GM06990 (cell line): ENCODE data around the gene PTPRE.

Experiments used
- DNase-seq: peaks from one replicate; pipeline ENCODE4 v3.0.0-alpha.2; 2011; ENCODE audit not compliant: insufficient read length; ENCODE audit errors: extremely low read depth
- H3K27me3 ChIP-seq: replicated peaks from 2 replicates; pipeline ENCODE4 v1.6.0; 2011; ENCODE audit warnings: low read length; ENCODE audit not compliant: control insufficient read depth, insufficient read depth
- H3K36me3 ChIP-seq: 2 replicates; pipeline ENCODE4 v1.5.1; 2011; ENCODE audit warnings: low read length; ENCODE audit not compliant: control insufficient read depth, insufficient read depth
- H3K4me3 ChIP-seq: replicated peaks from 2 replicates; pipeline ENCODE4 v1.5.1; 2011; ENCODE audit warnings: low read depth, mild to moderate bottlenecking, control low read depth, low read length
- CTCF ChIP-seq: IDR thresholded peaks from 2 replicates; pipeline ENCODE4 v1.5.1; 2011; ENCODE audit warnings: low read length, control low read depth, mild to moderate bottlenecking, inconsistent platforms; ENCODE audit not compliant: insufficient read depth, poor library complexity, severe bottlenecking

Gene PTPRE

DNA sequence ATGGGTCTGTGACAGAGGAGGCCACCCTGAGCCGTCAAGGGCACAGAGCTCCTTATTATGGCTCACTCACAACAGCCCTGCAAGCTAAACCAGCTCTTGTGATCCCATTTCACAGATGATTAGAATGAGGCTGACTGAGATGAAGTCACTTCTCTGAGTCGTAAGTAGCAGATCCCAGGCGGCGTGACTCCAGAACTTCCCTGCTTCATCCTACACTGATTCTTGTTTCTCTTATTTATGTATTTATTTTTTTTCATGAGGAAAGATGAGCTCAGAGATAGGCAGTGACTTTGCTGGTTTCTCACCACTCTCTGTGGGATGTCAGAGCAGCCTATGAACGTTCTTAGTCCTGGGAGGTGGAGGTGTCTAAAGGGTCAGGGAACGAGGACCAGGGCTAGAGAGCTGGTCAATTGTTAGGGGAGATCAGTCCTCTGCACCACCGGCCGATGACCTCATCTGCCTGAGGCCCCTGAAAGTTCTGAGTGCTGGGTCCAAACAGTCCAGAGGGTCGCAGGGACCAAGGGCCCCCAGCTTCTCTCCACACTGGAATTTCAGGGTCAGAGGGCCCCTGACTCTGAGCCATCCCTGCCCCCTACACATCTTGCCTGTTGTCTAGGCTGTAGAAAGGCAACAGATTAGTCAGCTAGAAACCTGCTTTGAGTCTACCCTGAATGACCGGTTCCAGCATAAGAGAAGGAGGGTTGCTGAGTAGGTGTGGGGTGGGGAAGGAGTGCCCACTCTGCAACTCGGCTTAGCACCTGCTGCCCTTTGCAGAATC, 32.0 kb upstream of the PTPRE start:
- no peaks in the 10 kb centered on the region for H3K36me3 ChIP-seq
- no peak for DNase-seq
- H3K27me3 ChIP-seq = peaks cover 1% of the 10 kb centered on the region; the same call in 1 of the 2 replicates
- no peak for TF ChIP-seq CTCF
- no peak overlapping the region for H3K4me3 ChIP-seq

- Histone ChIP-seq H3K36me3 (no peaks in the 10 kb centered on the region), H3K27me3 (peaks cover 1% of the 10 kb centered on the region; the same call in 1 of the 2 replicates), H3K4me3 (no peak overlapping the region)
- no peak for DNase-seq
- no peak for TF ChIP-seq CTCF
These were observed 31.5 kb upstream of the PTPRE start for GRCh38 chr10:127875449-127875765.

DNA sequence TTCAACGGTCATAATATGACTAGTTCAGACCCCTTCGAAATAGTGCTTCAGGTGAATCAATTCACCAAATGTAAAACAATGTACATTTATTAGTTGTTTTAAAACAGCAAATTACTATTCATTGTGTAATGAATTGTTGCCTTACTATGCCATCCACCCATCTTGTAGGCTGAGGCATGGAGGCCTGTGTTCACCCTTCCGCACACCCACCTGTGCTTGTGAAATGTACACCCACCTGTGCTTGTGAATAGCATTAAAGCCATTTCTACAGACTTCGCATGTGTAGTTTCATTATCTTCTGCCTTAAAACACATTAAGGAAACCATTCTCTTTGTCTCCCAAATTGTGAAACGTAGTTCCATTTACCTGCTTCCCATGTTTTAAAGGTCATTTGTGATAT, 31.0 kb upstream of the PTPRE start:
- no peak for DNase-seq
- H3K4me3 ChIP-seq = no peak overlapping the region
- TF ChIP-seq CTCF = no peak
- H3K27me3 ChIP-seq = peaks cover 1% of the 10 kb centered on the region; the same call in 1 of the 2 replicates
- no peaks in the 10 kb centered on the region for H3K36me3 ChIP-seq

- Histone ChIP-seq H3K36me3 (no peaks in the 10 kb centered on the region), H3K4me3 (no peak overlapping the region), H3K27me3 (peaks cover 1% of the 10 kb centered on the region; the same call in 1 of the 2 replicates)
- no peak for DNase-seq
- no peak for TF ChIP-seq CTCF
These were observed 29.8 kb upstream of the PTPRE start for GRCh38 chr10:127877116-127877515.

DNA sequence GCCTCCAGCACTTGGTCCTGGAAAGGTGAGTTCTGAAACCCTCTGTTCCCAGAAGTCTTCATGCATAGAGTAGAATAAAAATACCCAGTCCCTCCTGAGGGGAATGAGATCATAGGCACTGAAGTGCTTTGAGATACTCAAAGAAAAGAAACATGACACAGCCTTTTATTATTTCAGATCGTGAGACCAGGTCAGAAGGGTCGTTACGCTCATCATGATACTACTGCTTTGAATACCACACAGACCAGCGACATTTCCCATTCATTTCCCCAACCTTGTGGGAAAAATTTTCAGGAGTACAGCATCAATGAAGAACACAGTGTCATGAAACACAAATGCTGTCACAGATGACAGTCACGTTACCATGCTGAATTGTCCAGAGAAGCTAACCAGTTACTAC, 29.2 kb upstream of the PTPRE start:
- no peak for TF ChIP-seq CTCF
- no peak for DNase-seq
- no peaks in the 10 kb centered on the region; the same call in 1 of the 2 replicates for H3K27me3 ChIP-seq
- no peaks in the 10 kb centered on the region for H3K36me3 ChIP-seq
- H3K4me3 ChIP-seq = no peak overlapping the region
